Activated B cell treated with CpG ODN at 0.5 μM for 24 hours (primary cell): ENCODE measurements around the gene ADAMTSL1. TPM values are rescaled to one million over a fixed set of nuclear protein-coding genes. Genes with fewer than 3 reads are reported as not detected.

Source experiments
- ATAC-seq: fragments of 200-7000 bp; cut with Tn5 transposase; one replicate; pipeline ENCODE4 v1.10.0; 2021; ENCODE audit warnings: low read depth, mild to moderate bottlenecking, moderate library complexity
- CTCF ChIA-PET: fragments of 350-600 bp; sonication (Branson Sonifier 250); formaldehyde crosslinking; loops from one replicate; lab custom pipeline; 2021; ENCODE audit warnings: antibody characterized with exemption; lab: Charles Lee
- POLR2A ChIA-PET: fragments of 350-600 bp; sonication (Branson Sonifier 250); formaldehyde crosslinking; loops from one replicate; lab custom pipeline; 2021; ENCODE audit warnings: antibody characterized with exemption; lab: Charles Lee
- DNase-seq: peaks from one replicate; pipeline ENCODE4 v3.0.0; 2022
- H3K27ac Mint-ChIP-seq: one replicate; pipeline ENCODE4 v1.8.0; 2020; ENCODE audit warnings: mixed read lengths
- H3K27me3 Mint-ChIP-seq: one replicate; pipeline ENCODE4 v1.8.0; 2021; ENCODE audit warnings: mixed read lengths
- H3K36me3 Mint-ChIP-seq: one replicate; pipeline ENCODE4 v1.8.0; 2021; ENCODE audit warnings: low read depth, mixed read lengths
- H3K4me1 Mint-ChIP-seq: one replicate; pipeline ENCODE4 v1.8.0; 2021; ENCODE audit warnings: mixed read lengths
- H3K4me3 Mint-ChIP-seq: one replicate; pipeline ENCODE4 v1.8.0; 2020; ENCODE audit warnings: mild to moderate bottlenecking, mixed read lengths
- H3K9me3 Mint-ChIP-seq: one replicate; pipeline ENCODE4 v1.8.0; 2020; ENCODE audit warnings: mixed read lengths
- intact Hi-C: fragments of 100-400 bp; cut with micrococcal nuclease; formaldehyde crosslinking; loops from one replicate; pipeline ENCODE4 v1.15.1; 2024
- total RNA-seq: library from RNA; stranded (reverse); gene quantifications from 2 replicates; pipeline ENCODE4 v1.2.3, GENCODE V29; 2022
- TF ChIP-seq, protein P1 (sequence below): fragments of 200-600 bp; IDR thresholded peaks from one replicate; pipeline ENCODE4 v1.8.0; 2022; ENCODE audit warnings: antibody characterized with exemption, mild to moderate bottlenecking

ADAMTSL1 gene
- total RNA-seq, 1 donor from 2014 or later = not detected

DNA sequence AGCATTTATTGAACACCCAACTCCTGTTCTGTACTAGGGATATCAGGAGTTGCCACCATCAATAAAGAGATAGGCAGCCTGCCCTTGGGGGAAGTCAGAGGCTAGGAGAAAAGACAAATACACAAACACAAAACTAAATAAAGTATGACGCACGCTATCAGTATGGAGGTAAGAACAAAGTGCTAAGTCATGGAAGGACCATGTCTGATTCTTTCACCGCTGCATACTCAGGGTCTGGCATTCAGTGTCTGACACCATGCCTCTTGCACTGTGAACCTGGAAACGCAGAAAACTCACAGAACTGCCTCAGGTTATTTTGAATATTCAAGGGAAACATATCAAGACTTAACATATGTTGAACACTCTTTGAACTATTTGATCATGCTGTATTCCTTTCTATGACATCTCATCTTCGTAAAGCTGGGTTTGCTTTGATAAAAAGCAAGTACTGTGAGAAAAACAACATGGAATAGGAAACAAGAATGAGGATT is 65.3 kb downstream of the ADAMTSL1 start:
- no peak for DNase-seq
- no peaks in the 10 kb centered on the region for H3K4me1 Mint-ChIP-seq
- ATAC-seq = no peak
- H3K27ac Mint-ChIP-seq = no peak overlapping the region
- H3K36me3 Mint-ChIP-seq = no peaks in the 10 kb centered on the region
- H3K9me3 Mint-ChIP-seq = peaks cover 15% of the 10 kb centered on the region
- POLR2A ChIA-PET = no interaction called here
- CTCF ChIA-PET = no interaction called here
- intact Hi-C loops = no loop called here
- H3K27me3 Mint-ChIP-seq = no peaks in the 10 kb centered on the region
- H3K4me3 Mint-ChIP-seq = no peak overlapping the region
- TF ChIP-seq, protein P1, sequence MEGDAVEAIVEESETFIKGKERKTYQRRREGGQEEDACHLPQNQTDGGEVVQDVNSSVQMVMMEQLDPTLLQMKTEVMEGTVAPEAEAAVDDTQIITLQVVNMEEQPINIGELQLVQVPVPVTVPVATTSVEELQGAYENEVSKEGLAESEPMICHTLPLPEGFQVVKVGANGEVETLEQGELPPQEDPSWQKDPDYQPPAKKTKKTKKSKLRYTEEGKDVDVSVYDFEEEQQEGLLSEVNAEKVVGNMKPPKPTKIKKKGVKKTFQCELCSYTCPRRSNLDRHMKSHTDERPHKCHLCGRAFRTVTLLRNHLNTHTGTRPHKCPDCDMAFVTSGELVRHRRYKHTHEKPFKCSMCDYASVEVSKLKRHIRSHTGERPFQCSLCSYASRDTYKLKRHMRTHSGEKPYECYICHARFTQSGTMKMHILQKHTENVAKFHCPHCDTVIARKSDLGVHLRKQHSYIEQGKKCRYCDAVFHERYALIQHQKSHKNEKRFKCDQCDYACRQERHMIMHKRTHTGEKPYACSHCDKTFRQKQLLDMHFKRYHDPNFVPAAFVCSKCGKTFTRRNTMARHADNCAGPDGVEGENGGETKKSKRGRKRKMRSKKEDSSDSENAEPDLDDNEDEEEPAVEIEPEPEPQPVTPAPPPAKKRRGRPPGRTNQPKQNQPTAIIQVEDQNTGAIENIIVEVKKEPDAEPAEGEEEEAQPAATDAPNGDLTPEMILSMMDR = no peak

DNA sequence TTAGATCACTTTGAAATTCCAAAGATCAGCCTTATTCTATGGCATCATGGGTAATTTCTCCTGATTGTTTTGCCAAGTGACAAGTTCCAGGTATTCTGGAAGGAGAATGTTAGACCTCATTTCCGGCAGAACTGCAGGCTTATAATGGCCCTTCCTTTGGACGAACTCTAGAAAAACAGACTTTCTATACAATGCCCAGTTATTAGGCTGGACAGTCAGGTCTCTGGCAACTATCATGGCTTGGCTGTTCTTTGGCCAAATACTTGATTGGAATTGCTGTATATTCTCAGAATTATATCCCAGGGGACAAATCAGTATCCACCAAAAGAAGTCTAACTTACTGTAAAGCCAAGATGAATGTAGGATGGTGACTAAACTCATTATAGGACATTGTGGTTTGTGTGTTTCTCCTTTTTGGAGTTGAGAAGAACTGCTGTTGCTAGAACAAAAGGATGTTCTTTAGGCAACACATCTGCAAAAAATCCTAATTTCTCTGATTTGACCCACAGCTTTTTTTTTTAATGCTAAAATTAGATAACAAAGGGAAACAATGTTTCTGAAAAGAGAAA is 69.0 kb downstream of the ADAMTSL1 start:
- intact Hi-C loops = no loop called here
- Mint-ChIP-seq H3K9me3 (no peaks in the 10 kb centered on the region), H3K4me3 (no peak overlapping the region), H3K4me1 (no peaks in the 10 kb centered on the region), H3K27ac (no peak overlapping the region), H3K27me3 (no peaks in the 10 kb centered on the region), H3K36me3 (no peaks in the 10 kb centered on the region)
- CTCF ChIA-PET = no interaction called here
- DNase-seq (no peak), ATAC-seq (no peak)
- TF ChIP-seq, protein P1 = no peak
- POLR2A ChIA-PET = no interaction called here

DNA sequence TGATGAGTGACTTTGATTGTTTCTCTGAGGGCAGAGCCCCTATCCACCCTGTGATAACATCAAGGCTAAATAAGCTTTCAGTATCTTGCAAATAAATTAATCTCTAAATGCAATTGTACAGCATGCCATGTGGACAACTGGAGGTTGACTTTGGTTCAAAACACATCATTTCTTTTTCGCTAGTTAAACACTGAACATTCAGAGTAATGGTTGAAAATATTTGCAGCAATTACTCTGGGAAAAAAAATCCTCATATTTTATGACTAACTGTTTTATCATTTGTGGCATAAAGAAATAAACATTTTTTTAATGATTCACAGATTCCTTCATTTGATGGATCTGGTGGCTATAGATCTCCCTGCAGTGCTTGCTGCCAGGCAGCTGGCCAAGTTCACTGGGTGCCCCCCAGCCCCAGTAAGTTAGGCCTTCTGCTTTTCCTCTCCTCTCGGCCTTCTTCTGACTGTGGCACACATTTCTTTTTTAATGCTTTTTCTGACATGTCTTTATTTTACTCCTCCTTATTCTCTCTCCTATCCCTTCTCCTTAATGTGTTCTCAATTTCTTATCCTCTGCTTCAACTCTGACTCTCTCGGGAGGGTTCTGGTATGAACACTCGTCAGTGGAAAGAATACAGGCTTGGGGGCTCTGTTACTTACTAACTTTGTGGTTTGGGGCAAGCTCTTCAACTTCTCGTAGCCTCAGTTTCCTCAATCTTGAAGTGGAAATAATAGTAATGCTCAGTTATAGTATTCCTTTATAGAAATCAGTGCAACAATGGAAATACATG is 69.6 kb downstream of the ADAMTSL1 start:
- ChIA-PET CTCF (no interaction called here), POLR2A (no interaction called here)
- TF ChIP-seq, protein P1 = no peak
- no peaks in the 10 kb centered on the region for H3K4me1 Mint-ChIP-seq
- H3K27me3 Mint-ChIP-seq = no peaks in the 10 kb centered on the region
- DNase-seq = no peak
- no peak overlapping the region for H3K27ac Mint-ChIP-seq
- ATAC-seq = no peak
- H3K4me3 Mint-ChIP-seq = no peak overlapping the region
- intact Hi-C loops = no loop called here
- no peaks in the 10 kb centered on the region for H3K36me3 Mint-ChIP-seq
- H3K9me3 Mint-ChIP-seq = no peaks in the 10 kb centered on the region

DNA sequence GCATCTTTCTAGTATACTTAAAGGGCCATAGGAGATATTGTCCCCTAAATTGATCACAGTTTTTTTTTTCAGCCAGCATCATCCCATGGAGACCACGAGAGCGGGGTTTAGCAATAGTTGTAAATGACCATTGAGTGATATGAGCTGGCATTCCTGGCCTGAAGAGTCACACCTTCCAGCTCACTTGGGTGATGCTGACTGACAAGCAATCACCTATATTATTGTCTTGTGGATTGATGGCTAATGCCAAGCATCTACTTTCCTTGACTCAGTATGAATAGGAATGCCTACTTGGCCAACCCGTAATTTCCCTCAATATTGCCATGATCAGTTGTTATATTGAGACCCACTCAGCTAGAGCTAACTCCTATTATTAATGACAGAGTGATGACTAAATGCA is 70.5 kb downstream of the ADAMTSL1 start:
- ATAC-seq = no peak
- Mint-ChIP-seq H3K4me3 (no peak overlapping the region), H3K27ac (no peak overlapping the region), H3K27me3 (no peaks in the 10 kb centered on the region), H3K4me1 (no peaks in the 10 kb centered on the region), H3K36me3 (no peaks in the 10 kb centered on the region), H3K9me3 (no peaks in the 10 kb centered on the region)
- POLR2A ChIA-PET = no interaction called here
- CTCF ChIA-PET = no interaction called here
- intact Hi-C loops = no loop called here
- TF ChIP-seq, protein P1 = no peak
- no peak for DNase-seq

DNA sequence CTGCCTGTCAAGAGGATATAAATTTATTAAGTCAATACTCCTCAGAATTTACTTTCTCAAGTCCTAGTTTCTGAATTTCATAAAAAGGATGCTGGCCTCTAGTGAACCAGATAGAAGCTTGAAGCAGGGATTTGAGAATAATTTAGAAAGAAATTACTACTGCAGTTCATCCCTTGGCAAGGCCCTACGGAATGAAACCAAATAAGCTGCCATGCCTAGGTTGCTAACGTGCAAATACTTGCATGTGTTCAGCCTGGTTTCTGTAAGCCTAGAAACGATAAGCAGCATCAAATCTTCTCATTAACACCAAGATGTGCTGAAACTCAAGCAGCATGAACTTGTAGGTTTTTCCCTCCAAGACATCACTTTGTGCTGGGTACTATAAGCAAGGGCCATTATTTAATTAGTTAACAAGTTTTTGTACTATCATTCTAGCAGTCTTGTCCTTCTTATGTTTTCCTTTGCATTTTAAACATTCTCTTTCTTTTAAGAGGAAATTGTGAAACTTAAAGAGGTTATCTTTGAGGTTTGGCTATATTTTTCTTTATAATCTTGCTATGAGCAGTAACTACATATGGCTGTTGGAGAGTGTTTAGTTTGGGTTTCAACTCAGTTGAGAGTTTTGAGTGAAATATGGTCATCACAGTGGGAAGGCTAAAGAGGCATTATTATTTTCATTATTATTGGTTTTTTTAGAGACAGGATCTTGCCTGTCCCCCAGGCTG is 71.8 kb downstream of the ADAMTSL1 start:
- CTCF ChIA-PET = no interaction called here
- H3K4me3 Mint-ChIP-seq = no peak overlapping the region
- H3K9me3 Mint-ChIP-seq = no peaks in the 10 kb centered on the region
- no peak overlapping the region for H3K27ac Mint-ChIP-seq
- intact Hi-C loops = no loop called here
- ATAC-seq (no peak), DNase-seq (no peak)
- POLR2A ChIA-PET = no interaction called here
- TF ChIP-seq, protein P1 = no peak
- no peaks in the 10 kb centered on the region for H3K4me1 Mint-ChIP-seq
- H3K36me3 Mint-ChIP-seq = no peaks in the 10 kb centered on the region
- no peaks in the 10 kb centered on the region for H3K27me3 Mint-ChIP-seq
